Activated CD4-positive, CD25-positive, alpha-beta regulatory T cell treated with anti-CD3 and anti-CD28 coated beads, Interleukin-2, amount 50 U/mL, for 16 hours (primary cell): ENCODE measurements around the gene NOL4L.

Experiments
- DNase-seq: peaks from one replicate; pipeline ENCODE4 v3.0.0-alpha.2; 2020; ENCODE audit warnings: low read depth, low spot score

The NOL4L gene

DNA sequence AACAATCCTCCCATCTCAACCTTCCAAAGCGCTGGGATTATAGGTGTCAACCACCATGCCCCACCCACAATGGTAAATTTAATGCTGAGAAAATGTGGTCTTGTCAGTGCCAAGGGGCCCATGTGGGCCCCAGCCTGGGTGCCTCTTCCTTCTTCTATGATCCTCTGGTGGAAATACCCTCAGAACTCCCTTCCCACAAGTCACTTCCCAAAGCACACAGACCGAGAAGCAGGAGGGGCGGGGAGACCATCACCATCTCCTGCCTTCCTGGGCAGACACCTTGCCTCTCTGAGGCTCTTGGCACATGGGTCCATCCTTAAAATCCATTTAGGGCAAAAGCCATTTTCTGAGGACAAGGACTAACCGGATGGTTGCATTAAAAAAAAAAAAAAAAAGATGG lies 59.0 kb downstream of the NOL4L start:
- DNase-seq = no peak

DNA sequence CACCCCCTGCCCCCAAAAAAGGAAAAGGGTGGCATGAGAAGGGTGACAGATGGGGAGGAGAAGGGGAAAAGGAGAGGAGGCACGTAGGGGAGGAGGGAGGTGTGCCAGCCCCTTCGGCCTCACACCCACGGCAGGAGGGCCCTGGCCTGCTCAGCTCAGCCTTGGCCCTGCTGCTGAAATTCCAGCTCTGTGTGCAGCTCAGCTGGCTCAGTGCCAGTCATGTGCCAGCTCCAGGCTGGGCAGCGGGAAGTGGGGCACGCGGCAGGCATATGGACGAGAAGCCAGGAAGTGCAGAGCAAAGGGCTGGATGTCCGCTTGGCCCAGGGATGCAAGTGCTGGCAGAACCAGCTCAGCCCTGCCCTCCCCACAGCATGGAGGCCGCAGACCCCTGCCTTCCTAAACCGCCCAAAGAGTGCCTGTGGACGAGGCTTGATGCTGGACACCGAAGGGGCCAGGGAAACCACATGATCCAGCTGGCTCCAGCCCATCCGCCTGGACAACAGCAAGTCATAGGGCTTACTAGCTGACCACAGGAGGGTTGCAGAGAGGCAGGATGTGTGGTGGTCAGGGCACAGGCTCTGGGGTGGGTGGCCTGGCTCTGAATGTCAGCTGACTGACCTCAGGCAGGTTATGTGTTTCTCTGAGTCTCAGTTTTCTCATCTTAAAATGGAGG lies 60.2 kb downstream of the NOL4L start:
- no peak for DNase-seq

DNA sequence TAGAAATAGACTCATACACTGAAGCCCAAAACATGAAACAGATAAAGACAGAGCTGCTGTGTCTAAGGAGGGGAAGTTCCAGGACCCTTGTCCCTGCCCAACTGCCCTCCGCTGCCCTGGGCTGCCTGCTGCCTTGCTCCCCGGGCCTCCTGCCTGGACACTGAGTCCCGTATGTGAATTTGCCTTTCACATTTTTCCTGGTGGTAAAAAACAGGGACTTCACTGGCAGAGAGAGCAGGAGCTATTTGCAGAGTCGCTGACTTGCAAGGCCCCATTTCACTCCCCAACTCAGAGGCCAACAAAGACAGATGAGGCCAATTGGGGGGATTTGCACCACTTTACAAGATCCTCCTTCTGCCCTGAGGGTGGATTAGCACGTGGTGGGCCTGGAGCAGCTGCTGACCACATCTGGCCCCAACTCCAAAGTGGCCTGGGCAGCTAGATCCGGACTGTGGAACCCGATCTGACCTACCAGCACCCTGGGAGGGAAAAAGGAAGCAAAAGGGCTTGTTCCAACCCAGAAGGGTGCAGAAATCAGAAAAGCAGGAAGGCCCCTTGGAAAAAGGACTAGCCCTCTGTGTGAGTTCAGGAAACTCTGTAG lies 61.4 kb downstream of the NOL4L start:
- no peak for DNase-seq

GRCh38 chr20:32522776-32523612 lies 62.1 kb downstream of the NOL4L start:
- DNase-seq = no peak

DNA sequence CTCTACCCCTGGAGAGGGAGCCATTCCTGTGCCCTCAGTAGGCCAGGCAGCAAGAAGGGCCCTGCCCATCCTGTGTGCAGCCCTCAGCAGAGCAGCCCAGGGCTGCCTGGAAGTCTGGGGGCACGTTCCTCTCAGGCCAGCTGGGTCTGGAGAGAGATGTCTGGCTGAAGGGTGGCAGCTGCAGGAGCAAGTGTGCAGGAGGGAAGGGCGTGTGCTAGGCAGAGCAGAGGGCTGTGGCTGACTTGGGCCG lies 62.7 kb downstream of the NOL4L start:
- no peak for DNase-seq

GRCh38 chr20:32521780-32522525 lies 63.2 kb downstream of the NOL4L start:
- DNase-seq = no peak

DNA sequence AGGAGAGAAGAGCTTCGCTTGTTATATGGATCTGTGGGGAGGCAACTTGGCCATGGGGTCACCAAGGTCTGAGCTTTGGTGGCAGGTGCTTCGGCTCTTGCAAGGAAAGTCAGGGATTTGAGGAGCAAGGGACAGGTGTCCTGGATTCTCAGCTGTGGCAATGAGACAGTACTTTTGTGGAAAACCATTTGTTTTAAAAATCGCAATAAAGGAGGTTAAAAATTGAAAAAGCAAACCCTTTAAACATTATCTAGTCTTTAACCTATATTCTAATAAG lies 64.3 kb downstream of the NOL4L start:
- DNase-seq = no peak

- DNase-seq = no peak
Measured at GRCh38 chr20:32519381-32519730, 65.8 kb downstream of the NOL4L start.

DNA sequence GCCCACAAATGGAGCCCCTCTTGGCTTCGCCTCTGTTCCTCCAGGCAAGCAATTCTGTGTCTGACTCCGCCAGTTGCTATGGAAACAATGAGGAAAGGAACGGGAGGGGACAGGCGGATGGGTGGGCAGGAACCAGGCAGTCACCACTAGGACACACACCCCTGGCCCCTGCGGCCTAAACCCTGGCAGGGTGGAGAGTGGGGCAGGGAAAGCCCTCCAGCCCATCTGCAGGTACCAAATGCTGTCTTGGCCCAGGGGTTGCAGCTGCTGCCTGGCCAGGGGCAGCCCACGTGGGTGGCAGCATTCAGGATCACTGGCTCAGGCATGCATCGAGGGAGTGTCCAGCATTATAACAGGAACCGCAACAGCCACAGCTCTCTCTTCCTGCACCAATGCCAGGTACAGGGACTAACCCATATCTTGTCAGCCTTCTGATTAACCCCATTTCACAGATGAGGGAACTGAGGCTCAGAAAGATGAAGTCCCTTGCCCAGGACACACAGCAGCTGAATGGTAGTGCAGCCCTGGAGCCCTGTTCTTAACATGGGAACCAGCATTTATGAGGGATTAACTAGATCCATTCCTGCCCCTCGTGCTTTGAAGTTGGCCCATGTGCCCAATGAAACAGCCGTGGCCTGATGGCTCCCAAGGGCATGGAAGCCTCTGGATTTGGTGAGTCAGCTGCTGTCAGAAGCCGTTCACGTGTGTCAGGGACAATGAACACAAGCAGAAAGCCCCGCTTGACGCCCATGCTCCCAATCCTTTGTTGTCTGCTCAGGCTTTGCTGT lies 66.3 kb downstream of the NOL4L start:
- DNase-seq = no peak

DNA sequence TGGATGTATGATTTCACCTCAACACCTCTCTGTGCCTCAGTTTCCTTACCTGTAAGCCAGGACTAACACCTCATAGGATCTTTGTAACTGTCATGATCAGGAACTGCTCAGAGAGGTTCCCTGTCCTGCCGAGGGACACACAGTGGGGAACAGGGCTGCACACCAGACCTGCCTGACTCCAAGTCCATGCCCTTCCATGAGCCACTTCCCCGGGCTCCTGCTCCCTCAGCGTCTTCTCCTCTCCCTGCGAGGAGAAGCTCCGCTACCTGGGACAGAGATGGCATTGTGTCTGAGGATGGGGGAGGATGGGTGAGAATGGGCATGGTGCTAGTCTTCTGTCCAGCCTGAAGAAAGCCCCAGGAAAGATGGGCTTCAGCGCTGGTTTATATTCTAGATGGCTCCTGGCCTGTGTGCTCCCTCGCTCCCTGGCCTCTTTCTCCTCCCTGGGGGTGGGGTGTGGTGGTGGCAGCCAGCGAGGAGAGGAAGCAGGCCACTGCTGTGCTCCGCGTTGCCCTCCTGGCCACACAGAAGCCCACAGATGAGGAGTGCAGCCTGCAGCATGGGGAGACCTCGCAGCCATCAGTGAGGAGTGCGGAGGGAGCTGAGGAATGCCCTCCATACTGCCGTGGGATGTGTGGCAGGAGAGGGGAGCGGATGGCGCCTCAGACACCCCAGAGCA lies 67.1 kb downstream of the NOL4L start:
- DNase-seq = no peak

DNA sequence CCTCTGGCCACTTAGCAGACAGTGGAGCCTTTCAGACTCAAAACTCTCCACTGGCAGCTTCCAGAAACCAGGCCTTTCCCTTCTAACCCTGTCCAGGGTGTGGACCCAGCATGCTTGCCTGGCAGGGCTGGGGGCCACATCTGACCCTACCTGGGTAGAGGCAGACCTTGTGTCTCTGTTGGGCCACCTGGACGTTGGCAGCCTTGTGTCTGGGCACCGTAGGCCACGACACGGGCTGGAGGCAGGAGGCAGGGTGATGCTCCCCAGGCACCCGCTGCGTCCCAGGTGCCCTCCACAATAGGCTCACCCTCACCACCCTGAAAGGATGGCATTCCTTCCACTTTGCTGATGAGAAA lies 67.6 kb downstream of the NOL4L start:
- no peak for DNase-seq

DNA sequence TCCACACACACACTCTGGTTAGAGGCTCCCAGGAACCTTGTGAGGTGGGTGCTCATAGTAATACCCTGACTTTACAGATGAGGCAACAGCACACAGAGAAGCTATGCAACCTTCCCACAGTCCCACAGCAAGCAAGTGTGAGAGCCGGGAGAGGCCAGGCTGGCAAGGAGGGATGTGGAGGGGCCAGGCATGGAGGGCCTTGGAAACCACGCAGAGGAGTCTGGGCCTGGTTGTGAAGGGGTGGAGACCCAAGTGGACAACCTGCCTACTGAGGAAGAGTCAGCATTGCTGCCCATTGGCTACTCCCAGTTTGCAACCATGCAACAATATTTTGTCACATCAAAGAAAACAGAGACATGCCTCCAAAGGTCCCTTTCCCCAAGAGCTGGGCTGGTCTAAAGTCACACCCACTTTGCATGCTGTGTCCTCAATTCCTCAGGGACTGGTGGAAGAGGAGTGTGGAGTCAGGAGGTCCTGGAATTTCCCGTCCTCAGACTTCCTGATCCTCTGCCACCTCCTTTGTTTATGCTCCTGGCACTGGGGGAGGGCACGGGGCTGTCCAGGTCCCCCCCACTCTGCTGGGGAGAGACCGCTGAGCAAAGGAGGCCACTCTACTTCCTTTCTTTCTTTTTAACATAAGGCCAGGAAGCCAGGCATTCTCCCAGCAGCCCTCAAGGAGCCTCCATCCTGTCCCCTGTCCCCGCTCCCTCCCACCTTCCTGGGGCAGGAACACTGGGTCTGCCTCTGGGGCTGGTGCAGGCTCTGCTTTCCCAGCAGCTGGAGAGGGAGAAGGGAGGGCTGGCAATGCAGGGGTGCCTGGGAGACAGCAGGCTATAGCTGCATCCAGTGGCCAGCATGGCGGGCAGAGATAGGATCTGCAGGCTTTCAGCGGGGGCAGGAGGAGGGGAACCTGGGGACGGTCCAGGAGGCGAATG lies 68.3 kb downstream of the NOL4L start:
- DNase-seq = no peak

DNA sequence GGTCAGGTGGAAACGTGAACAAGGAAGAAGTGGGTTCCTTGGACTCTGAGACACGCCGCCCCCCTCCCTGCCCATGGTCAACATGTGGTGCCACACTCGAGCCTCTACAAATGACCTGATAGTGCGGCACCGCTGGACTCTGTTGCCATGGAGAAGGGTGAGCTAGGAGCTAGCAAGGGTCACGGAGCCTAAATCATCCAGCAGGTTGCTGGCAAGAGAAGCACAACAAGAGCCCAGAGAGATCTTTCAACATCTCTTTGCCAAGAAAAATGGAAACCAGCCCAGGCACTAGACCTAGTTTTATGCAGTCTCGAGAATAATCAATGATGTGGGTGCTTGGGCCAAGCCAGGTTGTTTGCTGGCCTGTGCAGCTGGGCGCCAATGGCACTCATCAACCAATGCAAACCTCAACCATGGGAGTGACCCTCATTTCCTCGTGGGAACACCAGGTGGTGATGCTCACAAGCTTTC lies 69.5 kb downstream of the NOL4L start:
- no peak for DNase-seq

- no peak for DNase-seq
Measured at GRCh38 chr20:32514760-32515159, 70.4 kb downstream of the NOL4L start.

- DNase-seq = no peak
Measured at GRCh38 chr20:32513031-32513866, 71.9 kb downstream of the NOL4L start.

DNA sequence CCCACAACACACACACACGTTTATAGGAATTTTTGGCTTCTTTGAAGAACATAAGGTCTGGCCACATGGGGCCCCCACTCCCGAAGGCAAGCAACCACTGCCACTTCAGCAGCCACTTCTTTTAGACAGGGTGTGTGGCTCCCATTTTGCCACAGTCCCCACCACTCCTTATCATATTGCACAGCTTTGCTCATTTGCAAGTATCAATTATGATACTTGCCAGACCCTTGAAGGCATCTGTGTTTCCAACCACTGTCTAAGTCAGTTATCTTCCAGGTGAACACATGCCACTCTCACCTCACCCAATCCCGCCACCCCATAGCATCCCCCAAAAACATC lies 73.1 kb downstream of the NOL4L start:
- no peak for DNase-seq

GRCh38 chr20:32511358-32512046 lies 73.6 kb downstream of the NOL4L start:
- no peak for DNase-seq

GRCh38 chr20:32510601-32511357 lies 74.4 kb downstream of the NOL4L start:
- DNase-seq = no peak
